DLD1 (cell line): ENCODE measurements around the gene ESPN.
"Not testable (repeated sequence)": the region's sequence is repeated elsewhere in the genome, so short reads cannot be mapped to it uniquely, and the experiment has no call there.

Experiments used
- in situ Hi-C: cut with HindIII; loops from 2 replicates; pipeline ENCODE4 v1.10.0; 2017; ENCODE audit warnings: low sequenced_read_pairs

ESPN gene, protein sequence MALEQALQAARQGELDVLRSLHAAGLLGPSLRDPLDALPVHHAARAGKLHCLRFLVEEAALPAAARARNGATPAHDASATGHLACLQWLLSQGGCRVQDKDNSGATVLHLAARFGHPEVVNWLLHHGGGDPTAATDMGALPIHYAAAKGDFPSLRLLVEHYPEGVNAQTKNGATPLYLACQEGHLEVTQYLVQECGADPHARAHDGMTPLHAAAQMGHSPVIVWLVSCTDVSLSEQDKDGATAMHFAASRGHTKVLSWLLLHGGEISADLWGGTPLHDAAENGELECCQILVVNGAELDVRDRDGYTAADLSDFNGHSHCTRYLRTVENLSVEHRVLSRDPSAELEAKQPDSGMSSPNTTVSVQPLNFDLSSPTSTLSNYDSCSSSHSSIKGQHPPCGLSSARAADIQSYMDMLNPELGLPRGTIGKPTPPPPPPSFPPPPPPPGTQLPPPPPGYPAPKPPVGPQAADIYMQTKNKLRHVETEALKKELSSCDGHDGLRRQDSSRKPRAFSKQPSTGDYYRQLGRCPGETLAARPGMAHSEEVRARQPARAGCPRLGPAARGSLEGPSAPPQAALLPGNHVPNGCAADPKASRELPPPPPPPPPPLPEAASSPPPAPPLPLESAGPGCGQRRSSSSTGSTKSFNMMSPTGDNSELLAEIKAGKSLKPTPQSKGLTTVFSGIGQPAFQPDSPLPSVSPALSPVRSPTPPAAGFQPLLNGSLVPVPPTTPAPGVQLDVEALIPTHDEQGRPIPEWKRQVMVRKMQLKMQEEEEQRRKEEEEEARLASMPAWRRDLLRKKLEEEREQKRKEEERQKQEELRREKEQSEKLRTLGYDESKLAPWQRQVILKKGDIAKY

DNA sequence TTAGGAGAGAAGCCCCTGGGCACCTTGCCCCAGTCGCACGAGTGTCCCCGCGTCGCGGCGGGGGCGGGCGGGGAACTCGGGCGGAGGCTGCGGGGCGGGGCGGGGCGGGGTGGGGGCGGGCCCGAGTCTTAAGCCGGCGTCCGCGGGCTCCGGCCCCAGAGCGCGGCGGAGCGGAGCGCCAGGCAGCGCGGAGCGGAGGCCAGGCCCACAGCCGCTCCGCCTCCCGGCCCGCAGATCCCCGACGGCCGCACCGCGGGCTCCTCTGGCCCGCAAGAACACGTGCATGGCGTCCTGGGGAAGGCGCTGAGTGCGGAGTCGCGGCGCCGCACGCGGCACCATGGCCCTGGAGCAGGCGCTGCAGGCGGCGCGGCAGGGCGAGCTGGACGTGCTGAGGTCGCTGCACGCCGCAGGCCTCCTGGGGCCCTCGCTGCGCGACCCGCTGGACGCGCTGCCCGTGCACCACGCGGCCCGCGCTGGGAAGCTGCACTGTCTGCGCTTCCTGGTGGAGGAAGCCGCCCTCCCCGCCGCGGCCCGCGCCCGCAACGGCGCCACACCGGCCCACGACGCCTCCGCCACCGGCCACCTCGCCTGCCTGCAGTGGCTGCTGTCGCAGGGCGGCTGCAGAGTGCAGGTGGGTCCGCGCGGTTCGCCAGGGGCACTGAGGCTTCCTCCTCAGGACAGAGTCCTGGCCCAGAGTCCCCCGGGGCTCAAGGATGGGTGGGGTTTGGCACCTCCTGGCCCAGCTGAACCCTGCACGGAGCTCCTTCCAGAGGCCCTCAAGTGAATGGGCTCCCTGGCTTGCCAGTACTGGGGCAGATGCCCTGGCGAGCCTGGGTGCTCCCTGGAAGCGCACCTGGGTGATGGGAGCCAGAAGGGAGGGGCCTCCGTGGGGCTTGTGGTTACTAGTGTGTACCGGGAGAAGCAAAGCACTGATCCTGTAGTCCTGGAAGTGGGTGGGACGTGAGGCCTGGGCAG, at the start of gene ESPN:
TSS of gene ESPN (plus strand) at position 158 of the 975 bp plus-strand sequence. CDS start at position 338, 180 bp downstream.
- in situ Hi-C loops = no loop called here

DNA sequence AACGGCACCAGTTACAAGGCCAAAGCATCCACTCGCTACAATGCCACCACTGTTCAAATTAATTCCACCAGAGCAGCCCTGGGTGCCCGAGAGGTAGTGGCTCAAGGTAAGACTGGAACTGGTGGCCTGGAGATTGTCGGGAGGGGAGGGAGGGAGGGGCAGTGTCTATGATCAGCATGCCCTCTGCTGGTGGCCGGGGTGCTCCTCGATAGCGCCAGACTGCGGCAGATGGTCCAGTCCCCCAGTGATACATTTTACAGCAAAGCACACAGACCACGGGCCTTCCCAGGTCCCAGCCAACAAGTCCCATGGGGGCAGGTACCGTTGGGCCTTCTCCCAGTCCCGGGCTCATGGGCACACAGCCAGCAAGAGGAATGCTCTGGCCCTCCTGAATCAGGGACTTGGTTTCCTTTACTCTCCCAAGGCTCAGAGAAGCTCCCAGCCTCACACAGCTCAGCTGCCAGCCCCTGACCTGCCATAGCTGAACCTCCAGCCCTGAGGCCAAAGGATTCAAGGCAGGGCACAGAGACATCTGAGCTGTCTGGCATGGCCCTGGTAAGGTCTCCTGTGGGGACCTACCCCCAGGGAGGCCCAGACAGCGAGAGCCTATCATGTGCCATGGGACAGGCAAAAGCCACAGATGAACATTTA, 46.4 kb upstream of the ESPN start:
- in situ Hi-C loops = no loop called here

DNA sequence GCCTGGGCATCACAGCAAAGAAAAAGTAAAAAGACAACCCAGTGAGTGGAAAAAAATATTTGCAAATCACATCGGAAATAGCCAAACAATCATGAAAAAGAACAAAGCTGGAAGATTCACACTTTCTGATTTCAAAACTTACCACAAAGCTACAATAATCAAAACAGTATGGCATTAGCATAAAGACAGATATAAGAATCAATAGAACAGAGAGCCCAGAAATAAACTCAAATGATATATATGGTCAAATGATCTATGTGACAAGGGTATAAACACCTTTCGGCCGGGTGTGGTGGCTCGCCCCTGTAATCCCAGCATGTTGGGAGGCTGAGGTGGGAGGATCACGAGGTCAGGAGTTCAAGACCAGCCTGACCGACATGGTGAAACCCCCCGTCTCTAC, 44.5 kb upstream of the ESPN start:
- in situ Hi-C loops = no loop called here

DNA sequence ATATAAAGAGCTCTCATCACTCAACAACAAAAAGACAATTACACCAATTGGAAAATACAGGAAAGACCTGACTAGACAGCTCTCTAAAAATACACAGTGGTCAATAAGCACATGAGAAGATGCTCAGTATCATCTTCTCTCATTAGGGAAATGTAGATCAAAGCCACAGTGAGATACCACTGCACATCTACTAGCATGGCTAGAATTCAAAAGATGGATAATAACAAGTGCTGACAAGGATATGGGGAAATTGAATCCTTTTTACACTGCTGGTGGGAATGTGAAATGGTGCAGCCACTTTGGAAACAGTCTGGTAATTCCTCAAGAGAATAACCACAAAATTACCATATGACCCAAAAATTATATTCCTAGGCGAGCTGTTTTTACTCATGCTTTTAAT, 40.4 kb upstream of the ESPN start:
- in situ Hi-C loops = no loop called here

DNA sequence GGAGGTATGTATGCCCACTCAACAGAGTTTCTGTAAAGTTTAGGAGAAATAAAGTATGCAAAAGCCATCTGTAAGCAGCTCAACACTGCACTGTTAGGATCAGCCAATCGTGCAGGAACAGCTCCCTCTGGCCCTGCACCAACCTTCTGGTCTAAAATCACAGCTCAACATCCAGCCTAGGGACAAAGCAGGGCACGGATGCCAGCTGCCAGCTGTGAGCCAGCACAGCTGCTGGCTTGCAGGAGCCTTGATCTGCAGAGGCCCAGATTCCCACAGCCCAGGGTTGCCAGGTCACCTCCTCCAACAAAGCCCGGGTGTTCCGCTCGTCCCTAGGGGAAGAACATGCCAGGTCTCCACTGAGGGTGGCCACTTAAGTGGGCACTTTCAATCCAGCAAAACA, 39.6 kb upstream of the ESPN start:
- in situ Hi-C loops = no loop called here

DNA sequence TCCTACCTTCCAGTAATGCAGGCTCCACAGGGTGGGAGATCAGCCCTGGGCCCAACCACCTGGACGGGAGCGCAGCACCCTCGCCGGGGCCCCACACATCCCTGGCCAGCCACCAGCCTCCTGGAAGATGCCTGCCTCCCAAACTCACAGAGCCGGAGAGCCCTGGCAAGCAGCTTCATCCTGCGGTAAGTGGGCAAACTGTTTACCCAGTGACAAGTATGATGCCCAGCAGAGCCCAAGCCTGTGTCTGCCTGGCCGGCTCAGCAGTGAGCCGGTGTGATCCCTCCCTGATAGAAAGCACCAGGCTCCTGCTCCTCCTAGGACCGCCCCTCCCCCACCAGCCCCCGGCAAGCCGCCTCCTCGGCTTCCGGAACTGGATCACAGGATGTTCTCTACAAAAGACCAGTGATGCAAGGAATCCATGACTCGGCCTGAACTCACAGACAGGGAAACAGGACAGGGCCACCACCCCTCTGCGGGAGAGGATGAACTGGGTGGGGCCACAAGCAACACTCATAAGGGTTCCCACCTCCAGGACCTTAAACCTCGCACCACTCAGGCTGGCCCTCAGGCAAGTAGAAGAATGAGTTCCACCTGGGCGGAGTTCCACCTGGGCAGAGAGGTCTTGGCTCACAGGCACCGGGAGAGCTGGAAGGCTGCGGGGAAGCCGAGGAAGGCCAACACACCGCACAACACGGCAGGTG, 38.9 kb upstream of the ESPN start:
- in situ Hi-C loops = no loop called here

DNA sequence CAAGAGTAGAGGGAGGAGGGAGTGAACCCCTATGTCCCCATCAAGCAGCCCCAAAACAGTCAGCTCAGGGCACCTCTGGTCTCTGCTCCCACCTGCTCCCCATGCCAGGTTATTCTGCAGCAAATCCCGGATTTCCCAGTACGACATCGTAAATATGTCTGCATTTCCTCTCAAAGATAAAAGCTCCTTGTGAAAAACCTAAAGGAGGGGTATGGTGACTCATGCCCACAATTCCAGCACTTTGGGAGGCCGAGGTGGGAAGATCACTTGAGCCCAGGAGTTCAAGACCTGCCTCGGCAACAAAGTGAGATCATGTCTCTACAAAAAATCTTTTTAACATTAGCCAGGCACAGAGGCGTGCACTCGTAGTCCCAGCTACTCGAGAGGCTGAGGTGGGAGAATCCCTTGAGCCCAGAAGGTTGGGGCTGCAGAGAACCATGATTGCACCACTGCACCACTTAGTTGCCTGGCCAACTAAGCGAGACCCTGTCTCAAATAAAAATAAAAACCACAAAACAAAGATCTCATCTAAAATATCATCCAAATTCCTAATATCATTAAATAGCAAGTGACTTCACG, 38.1 kb upstream of the ESPN start:
- in situ Hi-C loops = no loop called here

DNA sequence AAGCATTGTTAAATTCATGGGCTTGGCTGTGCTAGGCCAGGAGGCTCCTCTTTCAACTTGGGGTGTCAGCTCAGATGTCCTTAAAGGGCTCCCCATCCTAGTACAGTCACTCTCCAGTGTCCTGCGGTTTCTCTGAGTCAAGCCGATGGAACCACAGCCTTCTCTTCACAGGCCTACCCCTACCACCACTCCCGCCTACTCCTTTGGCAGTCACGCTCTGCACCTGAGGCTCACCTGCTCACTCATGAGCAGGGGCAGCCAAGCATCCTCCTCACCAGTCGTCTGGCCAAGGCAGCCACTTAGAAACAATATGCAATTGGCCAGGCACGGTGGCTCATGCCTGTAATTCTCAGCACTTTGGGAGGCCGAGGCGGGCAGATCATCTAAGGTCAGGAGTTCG, 34.6 kb upstream of the ESPN start:
- in situ Hi-C loops = no loop called here

DNA sequence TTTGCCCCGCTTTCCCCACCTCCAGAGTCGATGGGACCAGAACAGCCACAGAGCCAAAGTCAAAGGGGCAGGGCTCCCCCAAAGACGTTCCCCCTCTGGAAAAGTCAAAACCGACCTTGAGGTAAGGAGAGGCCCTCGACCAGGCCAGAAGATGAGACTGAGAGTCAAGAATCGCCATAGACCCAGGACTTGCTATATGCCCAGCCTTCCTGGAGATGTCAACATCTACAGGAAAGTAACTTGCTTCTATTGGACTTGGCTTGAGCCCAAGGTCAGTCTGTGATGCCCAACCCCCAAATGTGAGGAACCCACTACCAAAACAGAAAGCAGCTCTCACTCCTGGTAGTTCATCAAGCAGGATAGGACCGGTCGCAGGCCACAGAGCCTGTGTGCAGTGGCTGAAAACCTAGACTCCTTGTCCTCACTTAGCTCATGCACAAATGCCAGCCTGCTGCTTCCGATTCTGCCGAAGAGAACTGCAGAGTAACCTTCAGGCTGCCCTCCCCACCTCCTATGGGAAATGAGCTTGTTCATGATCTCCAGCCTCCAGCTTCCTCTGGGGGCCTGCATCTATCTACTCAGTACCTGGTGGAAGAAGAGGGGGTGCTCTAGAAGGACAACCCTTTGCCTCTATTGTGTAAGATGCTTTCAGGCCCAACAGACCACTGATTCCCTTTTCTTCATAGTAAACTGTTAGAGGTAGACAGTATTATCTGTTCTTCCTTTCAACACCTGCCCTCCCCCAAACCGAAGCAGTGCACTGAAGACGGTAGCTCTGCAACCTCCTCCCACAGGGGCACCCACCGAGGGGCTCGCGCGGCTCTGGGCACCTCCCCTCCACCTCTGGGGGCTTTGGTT, 32.4 kb upstream of the ESPN start:
- in situ Hi-C loops = no loop called here

DNA sequence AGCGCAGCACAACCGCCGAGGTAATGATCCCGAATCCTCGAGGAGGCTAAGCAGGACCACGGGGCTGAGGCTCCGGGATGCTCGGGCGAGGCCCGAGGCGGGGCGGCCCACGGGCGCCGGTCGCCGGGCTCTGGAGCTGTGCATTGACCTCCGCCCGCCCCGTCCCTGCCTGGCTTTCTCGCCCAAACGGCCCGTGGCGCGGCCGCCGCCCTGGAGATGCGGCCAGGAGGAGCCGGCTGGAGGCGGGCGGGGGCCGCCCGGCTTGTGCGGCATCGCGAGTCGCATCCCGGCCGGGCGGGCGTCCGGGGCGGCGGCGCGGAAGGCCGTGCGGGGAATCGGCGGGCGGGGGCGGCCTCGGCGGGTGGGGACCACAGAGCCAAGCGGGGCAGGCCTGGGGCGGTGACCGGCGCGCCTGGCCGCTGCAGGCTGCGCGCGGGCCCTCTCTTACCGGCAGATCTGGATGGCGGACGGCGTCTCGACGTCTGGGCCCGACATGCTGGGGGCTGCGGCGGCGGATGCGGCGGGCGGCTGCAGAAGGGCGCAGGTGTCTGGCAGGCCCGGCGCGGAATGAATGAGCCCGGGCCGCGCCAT, 31.7 kb upstream of the ESPN start:
- in situ Hi-C loops = no loop called here

DNA sequence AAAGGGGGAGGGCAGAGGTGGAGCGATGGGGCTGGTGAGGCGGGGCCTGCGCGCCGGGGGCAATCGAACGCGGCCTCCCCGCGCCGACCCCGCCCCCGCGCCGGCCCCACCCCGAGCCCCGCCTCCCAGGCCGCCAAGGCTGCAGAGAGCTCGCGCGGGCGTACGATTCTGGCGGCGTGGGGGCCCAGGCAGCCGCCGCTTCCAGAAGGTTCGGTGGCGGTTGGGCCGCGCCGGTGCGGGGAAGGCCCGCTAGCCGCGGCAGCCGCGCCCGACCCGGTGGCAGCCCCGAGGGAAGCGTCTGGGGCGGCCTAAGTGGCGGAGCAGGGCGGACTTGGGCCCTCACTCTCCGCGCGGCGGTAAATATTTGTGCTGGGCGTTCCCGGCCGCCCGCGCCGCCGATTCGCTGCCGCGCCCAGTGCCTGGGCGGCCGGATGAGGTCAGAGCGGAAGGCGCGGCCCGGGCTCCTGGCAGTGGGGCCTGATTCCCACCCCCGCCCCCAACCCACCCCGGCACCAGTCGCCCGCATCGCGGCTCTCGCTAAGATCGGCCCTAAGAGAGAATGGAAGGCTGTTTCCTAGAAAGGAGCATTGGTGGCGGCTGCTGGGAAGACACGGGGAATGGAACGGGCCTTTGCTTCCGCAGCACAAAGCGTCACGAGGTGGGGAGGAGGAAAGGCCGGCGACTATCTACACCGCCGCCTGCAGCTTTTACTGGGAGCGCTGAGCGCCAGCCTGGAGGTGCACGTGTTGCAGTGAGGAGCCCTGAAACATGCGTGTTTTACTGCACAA, 31.0 kb upstream of the ESPN start, which contains the start of gene ACOT7:
TSS of gene ACOT7 (minus strand) at position 368 of the 788 bp plus-strand sequence. CDS start 368 bp downstream, outside the sequence.
- in situ Hi-C loops = no loop called here

DNA sequence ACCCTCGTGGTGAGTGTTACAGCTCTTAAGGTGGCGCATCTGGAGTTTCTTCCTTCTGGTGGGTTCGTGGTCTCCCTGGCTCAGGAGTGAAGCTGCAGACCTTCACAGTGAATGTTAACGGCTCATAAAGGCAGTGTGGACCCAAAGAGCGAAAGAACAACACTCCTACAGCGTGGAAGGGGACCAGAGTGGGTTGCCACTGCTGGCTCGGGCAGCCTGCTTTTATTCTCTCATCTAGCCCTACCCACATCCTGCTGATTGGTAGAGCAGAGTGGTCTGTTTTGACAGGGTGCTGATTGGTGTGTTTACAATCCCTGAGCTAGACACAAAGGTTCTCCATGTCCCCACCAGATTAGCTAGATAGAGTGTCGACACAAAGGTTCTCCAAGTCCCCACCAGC, 29.4 kb upstream of the ESPN start:
- in situ Hi-C loops = not testable (repeated sequence)

DNA sequence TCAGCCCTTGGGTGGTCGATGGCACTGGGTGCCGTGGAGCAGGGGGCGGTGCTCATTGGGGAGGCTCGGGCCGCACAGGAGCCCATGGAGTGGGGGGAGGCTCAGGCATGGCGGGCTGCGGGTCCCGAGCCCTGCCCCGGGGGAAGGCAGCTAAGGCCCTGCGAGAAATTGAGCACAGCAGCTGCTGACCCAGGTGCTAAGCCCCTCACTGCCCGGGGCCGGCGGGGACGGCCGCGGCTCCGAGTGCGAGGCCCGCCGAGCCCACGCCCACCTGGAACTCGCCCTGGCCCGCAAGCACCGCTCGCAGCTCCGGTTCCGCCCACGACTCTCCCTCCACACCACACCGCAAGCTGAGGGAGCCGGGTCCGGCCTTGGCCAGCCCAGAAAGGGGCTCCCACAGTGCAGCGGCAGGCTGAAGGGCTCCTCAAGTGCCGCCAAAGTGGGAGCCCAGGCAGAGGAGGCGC, 28.8 kb upstream of the ESPN start:
- in situ Hi-C loops = not testable (repeated sequence)

DNA sequence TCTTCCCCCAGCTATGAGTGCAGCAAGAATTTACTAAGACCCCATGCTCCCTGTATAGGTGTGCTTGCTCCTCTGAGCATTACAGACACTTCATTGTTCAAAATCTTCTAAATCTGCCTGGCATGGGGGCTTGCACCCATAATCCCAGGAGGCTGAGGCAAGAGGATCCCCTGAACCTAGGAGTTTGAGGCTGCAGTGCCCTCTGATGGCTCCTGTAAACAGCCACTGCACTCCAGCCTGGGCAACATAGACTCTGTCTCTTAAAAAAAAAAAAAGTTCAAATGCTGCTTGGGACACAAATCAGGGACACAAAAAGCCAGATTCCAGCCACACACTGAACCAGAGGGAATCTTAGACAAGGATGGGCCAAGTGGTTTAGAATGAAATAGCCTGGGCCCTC, 27.6 kb upstream of the ESPN start:
- in situ Hi-C loops = no loop called here

DNA sequence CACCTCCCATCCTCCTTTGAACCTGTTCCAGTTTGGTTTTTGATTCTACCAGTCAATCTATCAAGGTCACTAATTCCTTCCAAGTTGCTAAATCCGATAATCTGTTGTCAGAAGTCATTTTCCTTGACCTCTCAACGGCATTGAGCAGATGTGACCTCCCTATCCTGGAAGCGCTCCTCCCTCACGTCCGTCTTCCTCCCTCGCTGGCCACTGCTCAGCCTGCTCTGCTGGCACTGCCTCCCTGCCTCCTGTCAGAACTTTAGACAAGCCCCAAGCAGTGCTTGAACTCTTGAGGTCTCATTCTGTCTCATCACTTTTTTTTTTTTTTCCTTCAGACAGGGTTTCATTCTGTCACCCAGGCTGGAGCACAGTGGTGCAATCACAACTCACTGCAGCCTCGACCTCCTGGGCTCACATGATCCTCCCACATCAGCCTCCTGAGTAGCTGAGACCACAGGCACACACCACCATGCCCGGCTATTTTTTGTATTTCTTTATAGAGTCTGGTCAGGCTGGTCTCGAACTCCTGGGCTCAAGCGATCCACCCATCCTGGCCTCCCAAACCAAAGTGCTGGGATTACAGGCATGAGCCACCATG, 26.6 kb upstream of the ESPN start:
- in situ Hi-C loops = no loop called here

DNA sequence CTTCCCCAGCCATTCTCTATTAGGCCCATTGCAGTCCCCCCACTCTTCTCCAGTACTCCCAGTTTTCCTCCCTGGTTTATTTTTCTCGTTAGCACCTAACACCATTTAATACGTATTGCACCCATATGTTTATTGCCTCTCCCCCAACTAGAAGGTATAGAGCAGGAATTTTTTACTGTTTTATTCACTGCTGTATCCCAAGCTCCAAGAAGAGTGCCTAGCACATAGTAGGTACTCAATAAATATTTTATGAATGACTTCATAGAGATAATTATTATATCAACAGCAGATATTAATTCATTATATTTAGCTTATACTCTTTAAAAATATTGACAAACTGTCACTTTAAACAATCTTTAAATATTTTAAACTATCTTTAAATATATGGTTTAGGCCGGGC, 25.3 kb upstream of the ESPN start:
- in situ Hi-C loops = no loop called here

DNA sequence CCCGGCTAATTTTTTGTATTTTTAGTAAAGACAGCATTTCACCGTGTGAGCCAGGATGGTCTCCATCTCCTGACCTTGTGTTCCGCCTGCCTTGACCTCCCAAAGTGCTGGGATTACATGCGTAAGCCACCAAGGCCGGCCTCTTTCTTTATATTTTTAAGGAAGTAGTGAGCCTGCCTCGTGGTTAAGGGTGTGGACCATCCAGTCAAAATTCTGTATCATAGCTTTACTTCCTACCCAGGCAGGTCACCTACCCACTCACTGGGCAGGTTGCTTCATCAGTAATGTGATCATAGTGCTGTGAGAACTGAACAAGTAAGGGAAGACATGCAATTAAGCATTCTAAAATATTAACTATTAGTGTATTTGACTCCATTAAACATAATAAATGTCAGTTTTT, 22.9 kb upstream of the ESPN start:
- in situ Hi-C loops = no loop called here
